GM21737 (cell line): ENCODE data around the gene CNNM4.
A peak's percentile ranks its signal among the peaks of the same experiment; 100 is the strongest.

Experiments
- ATAC-seq: cut with Tn5 transposase; IDR thresholded peaks from one replicate; pipeline ENCODE4 v1.9.1; 2021; ENCODE audit warnings: mild to moderate bottlenecking, moderate library complexity; ENCODE audit not compliant: unreplicated experiment

CNNM4 gene

DNA sequence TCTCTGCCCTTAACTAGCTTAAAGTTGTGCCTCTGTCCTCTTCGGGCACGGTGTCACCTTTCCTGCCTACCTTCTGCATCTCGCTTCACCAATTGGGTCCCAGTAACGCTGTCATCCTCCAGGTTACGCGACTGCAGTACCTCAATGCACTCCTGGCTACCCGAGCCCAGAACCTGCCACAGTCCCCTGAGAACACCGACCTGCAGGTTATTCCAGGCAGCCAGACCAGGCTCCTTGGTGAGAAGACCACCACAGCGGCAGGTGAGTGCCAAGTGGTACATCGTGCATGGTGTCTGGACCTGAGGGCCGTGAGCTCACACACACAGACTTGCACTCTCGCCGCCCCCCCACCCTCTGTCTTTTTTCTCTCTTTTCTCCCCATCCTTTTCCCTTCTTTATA lies 68.2 kb downstream of the CNNM4 start:
- no peak for ATAC-seq

DNA sequence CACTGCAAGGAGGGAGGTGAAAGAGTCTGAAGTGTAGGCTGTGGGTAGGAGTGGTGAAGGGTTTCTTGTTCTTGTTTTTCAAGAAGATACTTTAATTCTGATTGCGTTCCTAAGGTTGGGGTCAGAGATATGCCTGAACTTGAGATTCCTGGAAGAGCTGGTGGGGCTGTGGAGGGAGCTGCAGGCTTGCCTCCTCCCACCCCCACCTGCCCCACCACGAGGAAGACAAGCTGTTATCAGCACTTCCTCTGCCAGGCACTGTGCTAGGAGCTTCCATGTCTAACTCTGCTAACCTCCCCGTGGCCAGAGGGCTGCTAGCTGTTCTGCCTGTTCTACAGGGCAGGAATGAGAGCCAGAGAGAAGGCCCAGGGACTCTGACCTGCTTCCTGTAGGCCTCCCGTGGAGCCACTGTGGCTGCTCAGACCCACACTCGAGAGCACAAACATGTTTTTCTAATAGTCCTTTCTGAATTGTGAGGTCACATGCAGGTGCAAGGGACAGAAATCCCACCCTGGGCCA lies 69.4 kb downstream of the CNNM4 start:
- ATAC-seq, result no peak

GRCh38 chr2:96831679-96832078 lies 71.0 kb downstream of the CNNM4 start:
- ATAC-seq, result no peak

DNA sequence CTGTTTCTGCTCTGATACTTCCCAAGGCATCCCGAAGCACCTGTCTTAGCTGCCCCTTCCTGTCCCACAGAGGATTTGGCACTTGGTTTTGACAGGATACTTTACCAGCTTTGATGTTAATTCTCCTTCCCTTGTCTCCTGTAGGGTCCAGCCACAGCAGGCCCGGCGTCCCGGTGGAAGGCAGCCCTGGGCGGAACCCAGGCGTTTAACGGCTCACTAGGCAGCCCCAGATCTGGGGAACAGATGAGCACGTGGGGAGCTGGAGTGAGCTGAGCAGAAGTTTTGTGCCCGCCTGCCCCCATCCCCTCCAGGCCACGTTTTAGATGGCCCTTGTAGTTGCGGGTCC lies 71.7 kb downstream of the CNNM4 start:
- no peak for ATAC-seq

GRCh38 chr2:96832754-96833507 lies 72.2 kb downstream of the CNNM4 start:
- ATAC-seq, result no peak

GRCh38 chr2:96835830-96836229 lies 75.1 kb downstream of the CNNM4 start:
- ATAC-seq, result no peak

DNA sequence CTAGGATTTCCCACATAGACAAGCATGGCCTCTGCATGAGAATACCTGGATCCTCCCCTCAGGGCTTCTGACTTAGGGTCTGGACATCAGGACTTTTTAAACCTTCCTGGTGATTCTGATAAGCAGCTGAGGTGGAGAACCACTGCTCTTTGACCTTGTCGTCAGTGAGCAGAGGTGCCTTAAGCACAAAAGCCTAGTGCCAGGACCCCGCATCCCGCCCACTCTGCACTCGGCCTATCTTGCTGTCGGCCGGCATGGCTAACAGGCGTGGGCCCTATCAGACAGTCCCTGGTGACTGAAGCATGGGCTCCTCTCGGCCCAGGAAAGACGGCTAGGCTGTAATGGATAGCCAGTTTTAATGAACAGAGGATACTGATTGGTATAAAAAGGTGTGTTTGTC lies 76.9 kb downstream of the CNNM4 start:
- no peak for ATAC-seq

DNA sequence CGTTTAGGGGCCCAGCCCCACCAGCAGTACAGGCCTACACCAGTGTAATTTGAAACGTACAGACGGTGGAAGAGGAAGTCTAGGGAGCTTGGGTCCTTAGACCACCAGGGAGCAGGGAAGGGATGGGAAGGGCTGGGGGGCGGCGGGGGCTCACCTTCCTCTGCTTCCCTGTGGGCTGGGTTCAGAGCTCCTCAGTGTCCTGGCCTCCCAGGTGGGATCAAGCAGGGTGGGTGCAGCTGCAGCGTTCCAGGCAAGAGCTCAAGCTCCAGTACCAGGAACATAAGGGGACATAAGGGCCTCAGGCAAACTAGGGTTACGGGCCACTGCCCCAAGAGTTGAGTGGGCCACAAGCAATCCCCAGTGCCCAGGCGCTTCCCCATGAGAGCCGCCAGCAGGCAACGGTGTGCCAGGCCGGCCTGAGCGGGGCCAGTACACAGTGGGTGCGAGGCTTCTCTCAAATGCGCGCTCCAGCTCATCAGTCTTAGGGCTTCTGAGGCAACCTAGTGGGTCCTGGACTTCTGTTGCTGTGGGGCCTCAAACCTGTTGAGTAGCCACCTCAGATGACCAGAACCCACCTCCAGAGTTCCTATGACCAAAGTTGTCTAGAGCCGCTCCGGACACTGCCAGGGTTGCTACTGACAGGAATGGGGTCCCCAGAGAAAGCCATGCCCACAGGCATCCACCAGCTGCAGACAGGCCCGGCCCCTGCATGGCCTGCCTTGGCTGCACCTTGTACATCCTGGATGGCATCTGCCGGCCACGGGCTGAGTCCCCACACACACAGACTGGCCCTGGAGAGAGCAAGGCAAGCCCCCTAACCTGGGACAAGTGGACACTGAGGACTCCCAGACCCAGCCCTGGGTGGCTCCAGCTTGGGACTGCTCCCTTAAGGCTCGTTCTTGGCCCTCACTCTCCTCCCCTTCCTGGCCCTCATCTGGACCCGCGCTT lies 77.9 kb downstream of the CNNM4 start:
- ATAC-seq, result no peak

- ATAC-seq, result peak; percentile 65
Observed at GRCh38 chr2:96839293-96839874, 78.7 kb downstream of the CNNM4 start.

GRCh38 chr2:96839875-96840850 lies 79.5 kb downstream of the CNNM4 start:
- no peak for ATAC-seq

- no peak for ATAC-seq
Observed at GRCh38 chr2:96841701-96842495, 81.2 kb downstream of the CNNM4 start.

DNA sequence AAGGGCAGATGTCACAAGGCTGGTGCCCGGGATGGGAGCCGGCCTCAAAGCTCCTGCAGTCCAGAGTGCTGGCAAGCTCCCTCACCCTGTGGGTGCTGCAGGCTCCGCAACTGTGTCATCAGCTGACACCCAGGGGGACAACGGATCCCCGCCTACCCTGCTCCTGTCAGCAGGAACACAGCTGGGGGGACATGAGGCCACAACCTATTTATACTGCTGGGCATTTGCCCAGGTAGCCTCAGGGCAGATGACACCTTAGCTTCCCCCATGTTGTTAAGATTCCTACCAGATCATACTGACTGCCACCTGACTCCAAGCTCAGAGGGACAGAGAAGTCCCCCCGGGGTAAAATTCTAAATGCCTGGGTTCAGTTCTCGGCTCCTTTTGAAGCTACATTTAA lies 81.9 kb downstream of the CNNM4 start:
- ATAC-seq, result no peak

GRCh38 chr2:96843538-96844268 lies 83.0 kb downstream of the CNNM4 start, which contains the start of gene ANKRD23:
Gene ANKRD23, minus strand, starts transcription at chr2:96844021. Its CDS starts 29 bp downstream, at chr2:96843992.
- no peak for ATAC-seq

DNA sequence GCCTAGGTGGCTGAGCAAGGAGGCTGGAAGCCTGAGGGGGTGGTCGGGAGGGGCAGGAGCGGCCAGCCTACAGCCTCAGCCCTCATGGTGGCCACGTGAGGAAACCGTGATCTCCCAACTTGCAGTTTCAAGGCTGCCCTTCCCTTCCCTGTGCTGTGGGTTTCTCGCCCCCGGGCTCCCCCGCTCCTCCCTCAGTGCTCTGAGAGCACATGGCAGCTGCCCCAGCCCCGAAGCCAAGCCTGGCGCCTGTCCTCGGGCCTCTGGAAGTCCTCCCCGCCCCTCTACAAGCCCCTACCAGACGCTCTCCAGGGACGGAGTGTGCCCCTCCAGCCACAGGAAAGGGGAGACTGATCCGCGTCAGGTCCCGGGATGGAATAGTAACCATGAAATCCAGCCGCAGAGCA lies 83.7 kb downstream of the CNNM4 start:
- ATAC-seq, result no peak

DNA sequence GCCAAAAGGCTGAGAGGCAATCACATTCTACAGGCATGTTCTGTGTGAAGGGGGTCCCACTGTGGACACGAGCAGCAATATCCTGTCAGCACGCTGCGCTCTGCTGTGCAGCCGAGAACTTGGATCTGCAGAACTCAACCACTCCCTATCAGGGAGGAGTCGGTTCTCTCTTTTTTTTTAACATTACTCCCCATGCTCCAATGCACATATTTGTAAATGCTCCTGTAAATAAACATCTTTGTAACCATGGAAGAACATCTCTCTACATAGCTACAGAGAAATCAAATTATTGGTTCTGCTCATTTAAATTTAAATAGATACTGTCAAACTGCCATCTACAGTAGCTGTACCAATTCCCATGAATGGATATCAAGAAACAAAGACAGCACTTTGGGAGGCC lies 86.1 kb downstream of the CNNM4 start:
- ATAC-seq, result no peak

- no peak for ATAC-seq
Observed at GRCh38 chr2:96847586-96847985, 86.9 kb downstream of the CNNM4 start.

- no peak for ATAC-seq
Observed at GRCh38 chr2:96848264-96848663, 87.6 kb downstream of the CNNM4 start.

- ATAC-seq, result no peak
Observed at GRCh38 chr2:96852667-96853066, 92.0 kb downstream of the CNNM4 start.

GRCh38 chr2:96853321-96853720 lies 92.6 kb downstream of the CNNM4 start:
- ATAC-seq, result no peak
